ENCODE results near the gene DDX39A.
"Not testable (repeated sequence)": the region's sequence is repeated elsewhere in the genome, so short reads cannot be mapped to it uniquely, and the experiment has no call there.

Gene DDX39A

GRCh38 chr19:14378890-14379289 lies 40.3 kb downstream of the DDX39A start:
- Histone ChIP-seq H3K4me3 (ENCODE audit: low read depth, low read length) (no peak overlapping the region), H3K4me2 (ENCODE audit: low read length) (no peak overlapping the region), H3K27ac (no peak overlapping the region), H3K27me3 (ENCODE audit: control insufficient read depth, insufficient read depth, low read length) (no peaks in the 10 kb centered on the region), H3K9me3 (ENCODE audit: control insufficient read depth, low read length) (no peaks in the 10 kb centered on the region), H3K9ac (no peak overlapping the region), H2AFZ (no peak overlapping the region), H3K4me1 (no peaks in the 10 kb centered on the region), H3K79me2 (no peaks in the 10 kb centered on the region), H3K36me3 (ENCODE audit: control insufficient read depth, insufficient read depth, low read length) (no peaks in the 10 kb centered on the region)
- TF ChIP-seq CTCF (IDR thresholded peaks at IDR 0.05), result no peak

GRCh38 chr19:14377883-14378328 lies 41.2 kb downstream of the DDX39A start:
- Histone ChIP-seq H3K9ac (no peak overlapping the region), H3K4me3 (ENCODE audit: low read depth, low read length) (no peak overlapping the region), H3K36me3 (ENCODE audit: control insufficient read depth, insufficient read depth, low read length) (no peaks in the 10 kb centered on the region), H3K4me1 (peaks cover 2% of the 10 kb centered on the region), H3K27ac (no peak overlapping the region), H3K79me2 (no peaks in the 10 kb centered on the region), H3K9me3 (ENCODE audit: control insufficient read depth, low read length) (no peaks in the 10 kb centered on the region), H3K4me2 (ENCODE audit: low read length) (no peak overlapping the region), H2AFZ (no peak overlapping the region), H3K27me3 (ENCODE audit: control insufficient read depth, insufficient read depth, low read length) (no peaks in the 10 kb centered on the region)
- TF ChIP-seq CTCF (IDR thresholded peaks at IDR 0.05), result no peak

- Histone ChIP-seq H3K4me1 (peaks cover 2% of the 10 kb centered on the region), H3K27ac (peak overlapping the region; percentile 11), H3K9ac (no peak overlapping the region), H2AFZ (peak overlapping the region; percentile 13), H3K36me3 (ENCODE audit: control insufficient read depth, insufficient read depth, low read length) (no peaks in the 10 kb centered on the region), H3K4me3 (ENCODE audit: low read depth, low read length) (no peak overlapping the region), H3K79me2 (no peaks in the 10 kb centered on the region), H3K4me2 (ENCODE audit: low read length) (peak overlapping the region; percentile 59), H3K9me3 (ENCODE audit: control insufficient read depth, low read length) (no peaks in the 10 kb centered on the region), H3K27me3 (ENCODE audit: control insufficient read depth, insufficient read depth, low read length) (no peaks in the 10 kb centered on the region)
- TF ChIP-seq CTCF (IDR thresholded peaks at IDR 0.05), result no peak
These were observed 43.4 kb downstream of the DDX39A start for GRCh38 chr19:14375582-14376291.

GRCh38 chr19:14375055-14375581 lies 44.0 kb downstream of the DDX39A start:
- Histone ChIP-seq H3K27me3 (ENCODE audit: control insufficient read depth, insufficient read depth, low read length) (no peaks in the 10 kb centered on the region), H3K9me3 (ENCODE audit: control insufficient read depth, low read length) (no peaks in the 10 kb centered on the region), H3K27ac (peak overlapping the region; percentile 11), H3K79me2 (no peaks in the 10 kb centered on the region), H2AFZ (peak overlapping the region; percentile 13), H3K36me3 (ENCODE audit: control insufficient read depth, insufficient read depth, low read length) (no peaks in the 10 kb centered on the region), H3K4me2 (ENCODE audit: low read length) (peak overlapping the region; percentile 59), H3K4me3 (ENCODE audit: low read depth, low read length) (no peak overlapping the region), H3K9ac (no peak overlapping the region), H3K4me1 (peaks cover 2% of the 10 kb centered on the region)
- TF ChIP-seq CTCF (IDR thresholded peaks at IDR 0.05), result no peak

- H3K27me3 ChIP-seq (ENCODE audit: control insufficient read depth, insufficient read depth, low read length); H3K36me3 ChIP-seq (ENCODE audit: control insufficient read depth, insufficient read depth, low read length); H3K9ac ChIP-seq; H3K9me3 ChIP-seq (ENCODE audit: control insufficient read depth, low read length); H3K27ac ChIP-seq; H3K4me3 ChIP-seq (ENCODE audit: low read depth, low read length); H3K4me1 ChIP-seq; H2AFZ ChIP-seq; H3K4me2 ChIP-seq (ENCODE audit: low read length); H3K79me2 ChIP-seq: not testable (repeated sequence)
These were observed 44.8 kb downstream of the DDX39A start for GRCh38 chr19:14374313-14374712.

GRCh38 chr19:14372384-14373077 lies 46.6 kb downstream of the DDX39A start:
- H3K4me1 ChIP-seq; H3K9me3 ChIP-seq (ENCODE audit: control insufficient read depth, low read length); H3K36me3 ChIP-seq (ENCODE audit: control insufficient read depth, insufficient read depth, low read length); H3K27ac ChIP-seq; H3K27me3 ChIP-seq (ENCODE audit: control insufficient read depth, insufficient read depth, low read length); H3K4me3 ChIP-seq (ENCODE audit: low read depth, low read length); H3K4me2 ChIP-seq (ENCODE audit: low read length); H3K9ac ChIP-seq; H3K79me2 ChIP-seq; H2AFZ ChIP-seq: not testable (repeated sequence)

Data from parathyroid adenoma (tissue), 2 donors.